ENCODE results near the gene CKAP4. TPM values are rescaled to one million over a fixed set of nuclear protein-coding genes. Genes with fewer than 3 reads are reported as not detected.

CKAP4 gene
- total RNA-seq, 1 experiment from 2014 or later, result 62.4 TPM

- H3K4me3 Mint-ChIP-seq, result no peak overlapping the region; a peak in 1 of 5 replicates
- no peaks in the 10 kb centered on the region for H3K27me3 Mint-ChIP-seq (ENCODE audit: low read depth)
- Histone ChIP-seq H4K20me1 (ENCODE audit: control insufficient read depth, insufficient read depth, insufficient read length) (no peaks in the 10 kb centered on the region), H2BK15ac (ENCODE audit: low read depth, low read length) (no peak overlapping the region), H3K9me3 (ENCODE audit: control insufficient read depth, low read depth, low read length) (no peaks in the 10 kb centered on the region), H3K79me2 (ENCODE audit: insufficient read depth, low read length) (no peaks in the 10 kb centered on the region), H3K4me1 (ENCODE audit: insufficient read depth, low read length) (no peaks in the 10 kb centered on the region), H3K9ac (ENCODE audit: extremely low read depth, insufficient read length, low read length) (no peak overlapping the region), H2BK120ac (ENCODE audit: low read depth, low read length, poor library complexity, severe bottlenecking) (no peak overlapping the region), H4K91ac (ENCODE audit: insufficient read length, low read depth, low read length) (no peak overlapping the region), H2BK20ac (ENCODE audit: low read depth, low read length, poor library complexity, severe bottlenecking) (no peak overlapping the region), H2BK12ac (ENCODE audit: insufficient read length, low read depth, low read length) (no peak overlapping the region), H3T11ph (ENCODE audit: low read length) (no peak overlapping the region), H3K4ac (ENCODE audit: low read depth, low read length) (no peak overlapping the region), H2AK5ac (ENCODE audit: insufficient read length, low read length) (no peak overlapping the region), H4K8ac (replicated peaks; ENCODE audit: insufficient read length, low read depth, low read length) (no peak overlapping the region), H4K5ac (ENCODE audit: insufficient read length, low read depth, low read length) (no peak overlapping the region), H3K23ac (ENCODE audit: insufficient read length, low read depth, low read length) (no peak overlapping the region), H3K27ac (ENCODE audit: insufficient read length, low read depth, low read length) (no peak overlapping the region), H3K14ac (ENCODE audit: insufficient read depth, low read length) (no peak overlapping the region), H2BK5ac (ENCODE audit: insufficient read length, low read length) (no peak overlapping the region), H3K23me2 (ENCODE audit: insufficient read length, low read depth, low read length, poor library complexity, severe bottlenecking) (peaks cover 2% of the 10 kb centered on the region), H3K56ac (ENCODE audit: insufficient read length, low read depth, low read length) (no peak overlapping the region), H3K4me2 (ENCODE audit: insufficient read depth, insufficient read length, low read length) (no peak overlapping the region), H3K18ac (ENCODE audit: insufficient read length, low read depth, low read length) (no peak overlapping the region), H3K27me3 (ENCODE audit: insufficient read depth, low read length) (no peaks in the 10 kb centered on the region), H3K79me1 (ENCODE audit: insufficient read depth, low read depth, low read length, poor library complexity, severe bottlenecking) (peaks cover 3% of the 10 kb centered on the region), H2AFZ (ENCODE audit: low read length) (no peak overlapping the region)
- TF ChIP-seq CTCF (conservative IDR thresholded peaks at IDR 0.05), result no peak
- no peak for DNase-seq
- no peaks in the 10 kb centered on the region for H3K9me3 Mint-ChIP-seq
- no peak overlapping the region; a peak in 2 of 7 replicates for H3K27ac Mint-ChIP-seq
- H3K36me3 Mint-ChIP-seq (ENCODE audit: insufficient read depth in 1 of 3, low read depth in 3 of 3), result peaks cover 25 to 48% (median 44%) of the 10 kb centered on the region in 3 experiments
- H3K4me1 Mint-ChIP-seq, result peaks cover 4 to 10% of the 10 kb centered on the region in 2 experiments
Measured at GRCh38 chr12:106240821-106241220, 7.0 kb downstream of the CKAP4 start.

Measured in H9 (cell line).